Measurements from ENCODE around the gene LSAMP. TPM values are rescaled to one million over a fixed set of nuclear protein-coding genes. Genes with fewer than 3 reads are reported as not detected.

Gene LSAMP
- total and polyA plus RNA-seq, 2 of the 4 experiments (the other 2 are of a cell fraction): 7.9 to 8.0 TPM

DNA sequence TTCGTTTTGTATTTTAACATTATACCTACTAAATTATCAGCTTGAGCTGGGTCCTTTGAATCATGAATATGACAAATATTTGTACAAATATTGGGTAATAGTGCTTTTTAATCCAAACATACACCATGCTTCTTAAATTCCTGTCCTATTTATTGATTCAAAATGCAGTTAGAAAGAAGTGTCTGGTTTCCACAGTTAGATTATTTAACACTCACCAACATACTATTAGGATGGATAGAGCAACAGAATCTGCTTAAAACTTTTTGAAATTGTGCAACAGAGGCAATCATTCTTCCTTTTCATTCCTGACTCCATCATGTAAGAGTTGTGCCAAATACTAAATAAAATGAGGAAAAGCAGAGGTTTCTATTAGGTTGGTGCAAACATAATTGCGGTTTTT lies 281.2 kb downstream of the LSAMP start:
- Histone ChIP-seq H4K8ac (ENCODE audit: low read depth in 2 of 2, low read length in 2 of 2) (no peak overlapping the region), H3K9me1 (ENCODE audit: insufficient read depth, low read length) (no peaks in the 10 kb centered on the region), H3K79me1 (ENCODE audit: low read depth in 1 of 2, low read length in 2 of 2) (no peaks in the 10 kb centered on the region), H3K36me3 (ENCODE audit: control insufficient read depth, insufficient read depth, low read length) (no peaks in the 10 kb centered on the region), H3K27ac (ENCODE audit: insufficient read depth, low read length) (no peak overlapping the region; the same call in 1 of the 2 replicates), H3K4ac (ENCODE audit: low read depth, low read length) (no peak overlapping the region), H3K4me2 (ENCODE audit: low read depth, low read length) (no peak overlapping the region; the same call in 1 of the 2 replicates), H4K20me1 (ENCODE audit: insufficient read depth, low read length) (no peaks in the 10 kb centered on the region), H4K91ac (ENCODE audit: insufficient read depth, low read depth, low read length) (no peak overlapping the region), H4K5ac (ENCODE audit: low read depth, low read length) (no peak overlapping the region), H3K14ac (replicated peaks; ENCODE audit: low read depth, low read length) (no peak overlapping the region), H2BK120ac (ENCODE audit: low read depth, low read length) (no peak overlapping the region), H3K9me3 (ENCODE audit: control insufficient read depth, insufficient read depth, low read length) (no peaks in the 10 kb centered on the region), H3K4me3 (ENCODE audit: insufficient read depth, low read depth, low read length) (no peak overlapping the region), H2AFZ (replicated peaks; ENCODE audit: low read length, poor library complexity) (no peak overlapping the region), H3K56ac (ENCODE audit: extremely low read depth, insufficient read depth, low read length) (no peak overlapping the region), H2BK20ac (ENCODE audit: low read depth, low read length) (no peak overlapping the region), H3K9ac (ENCODE audit: low read depth, low read length) (no peak overlapping the region), H2AK9ac (replicated peaks; ENCODE audit: low read depth, low read length, poor library complexity) (no peak overlapping the region), H2AK5ac (ENCODE audit: low read depth, low read length) (no peak overlapping the region), H3K23ac (ENCODE audit: low read depth, low read length) (no peak overlapping the region), H3K27me3 (ENCODE audit: control insufficient read depth, insufficient read depth, low read length) (no peaks in the 10 kb centered on the region), H3K4me1 (ENCODE audit: control insufficient read depth, insufficient read depth, low read length) (peaks cover 2% of the 10 kb centered on the region; the same call in 1 of the 2 replicates), H2BK5ac (ENCODE audit: low read depth, low read length, poor library complexity, severe bottlenecking) (no peak overlapping the region), H3K18ac (ENCODE audit: low read depth, low read length) (no peak overlapping the region), H2BK15ac (ENCODE audit: low read depth, low read length) (no peak overlapping the region)
- ChIA-PET CTCF (no interaction called here), POLR2A (ENCODE audit: unreplicated experiment) (no interaction called here)
- dilution Hi-C loops (cut with HindIII; ENCODE audit: low sequenced_read_pairs, unreplicated experiment) (no loop called here), intact Hi-C loops (cut with micrococcal nuclease) (no loop called here), in situ Hi-C loops (cut with MboI; ENCODE audit: low sequenced_read_pairs) (no loop called here)
- TF ChIP-seq MAFK (IDR thresholded peaks at IDR 0.05; ENCODE audit: low read depth, low read length): no peak
- TF ChIP-seq, protein P1, sequence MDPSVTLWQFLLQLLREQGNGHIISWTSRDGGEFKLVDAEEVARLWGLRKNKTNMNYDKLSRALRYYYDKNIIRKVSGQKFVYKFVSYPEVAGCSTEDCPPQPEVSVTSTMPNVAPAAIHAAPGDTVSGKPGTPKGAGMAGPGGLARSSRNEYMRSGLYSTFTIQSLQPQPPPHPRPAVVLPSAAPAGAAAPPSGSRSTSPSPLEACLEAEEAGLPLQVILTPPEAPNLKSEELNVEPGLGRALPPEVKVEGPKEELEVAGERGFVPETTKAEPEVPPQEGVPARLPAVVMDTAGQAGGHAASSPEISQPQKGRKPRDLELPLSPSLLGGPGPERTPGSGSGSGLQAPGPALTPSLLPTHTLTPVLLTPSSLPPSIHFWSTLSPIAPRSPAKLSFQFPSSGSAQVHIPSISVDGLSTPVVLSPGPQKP (IDR thresholded peaks at IDR 0.05; ENCODE audit: borderline replicate concordance, low read depth, low read length): no peak
- peak; percentile 45; the same call in 1 of the 2 replicates for TF ChIP-seq CEBPB (IDR thresholded peaks at IDR 0.05; ENCODE audit: low read depth, low read length)
- TF ChIP-seq MXI1 (IDR thresholded peaks at IDR 0.05; ENCODE audit: borderline replicate concordance, low read depth, low read length): no peak
- no peak for TF ChIP-seq RCOR1 (IDR thresholded peaks at IDR 0.05; ENCODE audit: insufficient replicate concordance, low read length)
- TF ChIP-seq RFX5 (IDR thresholded peaks at IDR 0.05; ENCODE audit: low read depth, low read length): no peak
- ATAC-seq (ENCODE audit: low read depth) (peak; percentile 87), DNase-seq (peak; percentile 43)
- no TSS peak for BruUV-seq (replicated peaks)
- WGBS, 2 experiments (ENCODE audit: extremely low coverage in 2 of 2, insufficient read length in 1 of 2): no CpG with 5 or more reads among the region's 2 CpGs
